Measurements from ENCODE around the gene CENPX. TPM values are rescaled to one million over a fixed set of nuclear protein-coding genes. Genes with fewer than 3 reads are reported as not detected.
A peak's percentile ranks its signal among the peaks of the same experiment; 100 is the strongest.

The CENPX gene
- total RNA-seq, 2 donors from 2014 or later, result 91.1 to 238 TPM

GRCh38 chr17:81993729-81994592 lies 28.7 kb downstream of the CENPX start:
- Histone ChIP-seq H3K9me3 (no peaks in the 10 kb centered on the region), H3K27ac (no peak overlapping the region), H3K27me3 (no peaks in the 10 kb centered on the region), H3K4me1 (peaks cover 14% of the 10 kb centered on the region), H3K36me3 (no peaks in the 10 kb centered on the region), H3K9ac (ENCODE audit: low read depth in 2 of 2, low read length in 2 of 2) (no peak overlapping the region), H3K4me3 (no peak overlapping the region)
- TF ChIP-seq CTCF (IDR thresholded peaks at IDR 0.05), result no peak
- no peak for DNase-seq
- intact Hi-C loops (cut with DNase I), result no loop called here

DNA sequence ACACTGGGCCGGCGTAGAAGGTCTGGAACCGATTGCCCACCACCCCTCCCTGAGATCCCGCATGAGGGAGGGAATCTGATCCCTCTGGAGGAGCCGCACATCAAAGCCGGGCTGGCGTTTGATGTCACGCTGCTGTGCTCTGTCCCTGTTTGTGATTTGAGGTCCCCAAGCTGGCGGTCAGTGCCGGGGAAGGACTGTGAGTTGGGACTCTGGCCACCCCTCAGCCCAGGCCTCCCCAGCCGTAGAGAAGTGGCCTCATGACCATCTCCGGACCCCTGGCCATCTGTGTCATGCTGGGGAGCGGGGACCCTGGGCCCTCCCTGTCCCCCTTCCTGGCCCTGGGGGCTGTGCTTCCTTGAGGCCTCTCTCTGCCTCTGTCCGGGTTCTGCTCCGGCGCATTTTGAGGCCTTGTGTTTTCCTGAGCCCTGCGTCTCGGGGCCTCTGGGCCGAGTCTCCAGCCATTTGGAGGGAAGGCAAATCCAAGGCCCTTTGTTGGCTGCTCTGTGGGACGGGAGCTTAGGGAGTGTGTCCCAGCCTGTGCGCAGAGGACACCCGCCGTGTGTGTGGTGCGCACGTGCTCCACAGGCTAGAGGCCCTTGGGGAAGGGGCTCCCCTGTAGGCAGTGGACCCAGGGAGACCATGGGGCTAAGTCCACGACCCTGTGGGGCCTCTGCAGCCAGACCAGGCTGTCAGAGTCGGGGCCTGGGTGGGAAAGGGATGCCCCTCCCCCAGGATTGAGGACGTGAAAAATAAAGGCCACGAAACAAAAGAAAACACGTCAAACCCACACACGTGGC lies 30.2 kb downstream of the CENPX start:
- intact Hi-C loops (cut with DNase I), result no loop called here
- Histone ChIP-seq H3K27me3 (no peaks in the 10 kb centered on the region), H3K4me3 (no peak overlapping the region), H3K4me1 (peaks cover 14% of the 10 kb centered on the region), H3K27ac (peak overlapping the region; percentile 36), H3K9ac (ENCODE audit: low read depth in 2 of 2, low read length in 2 of 2) (peak overlapping the region; percentile 30 to 58), H3K9me3 (no peaks in the 10 kb centered on the region), H3K36me3 (no peaks in the 10 kb centered on the region)
- no peak for DNase-seq
- no peak for TF ChIP-seq CTCF (IDR thresholded peaks at IDR 0.05)

GRCh38 chr17:81991684-81992305 lies 30.9 kb downstream of the CENPX start:
- Histone ChIP-seq H3K27me3 (no peaks in the 10 kb centered on the region), H3K27ac (peak overlapping the region; percentile 36), H3K9ac (ENCODE audit: low read depth in 2 of 2, low read length in 2 of 2) (peak overlapping the region; percentile 30 to 58), H3K36me3 (no peaks in the 10 kb centered on the region), H3K4me3 (no peak overlapping the region), H3K4me1 (peaks cover 14% of the 10 kb centered on the region), H3K9me3 (no peaks in the 10 kb centered on the region)
- DNase-seq, result peak; percentile 92
- intact Hi-C loops (cut with DNase I), result no loop called here
- no peak for TF ChIP-seq CTCF (IDR thresholded peaks at IDR 0.05)

DNA sequence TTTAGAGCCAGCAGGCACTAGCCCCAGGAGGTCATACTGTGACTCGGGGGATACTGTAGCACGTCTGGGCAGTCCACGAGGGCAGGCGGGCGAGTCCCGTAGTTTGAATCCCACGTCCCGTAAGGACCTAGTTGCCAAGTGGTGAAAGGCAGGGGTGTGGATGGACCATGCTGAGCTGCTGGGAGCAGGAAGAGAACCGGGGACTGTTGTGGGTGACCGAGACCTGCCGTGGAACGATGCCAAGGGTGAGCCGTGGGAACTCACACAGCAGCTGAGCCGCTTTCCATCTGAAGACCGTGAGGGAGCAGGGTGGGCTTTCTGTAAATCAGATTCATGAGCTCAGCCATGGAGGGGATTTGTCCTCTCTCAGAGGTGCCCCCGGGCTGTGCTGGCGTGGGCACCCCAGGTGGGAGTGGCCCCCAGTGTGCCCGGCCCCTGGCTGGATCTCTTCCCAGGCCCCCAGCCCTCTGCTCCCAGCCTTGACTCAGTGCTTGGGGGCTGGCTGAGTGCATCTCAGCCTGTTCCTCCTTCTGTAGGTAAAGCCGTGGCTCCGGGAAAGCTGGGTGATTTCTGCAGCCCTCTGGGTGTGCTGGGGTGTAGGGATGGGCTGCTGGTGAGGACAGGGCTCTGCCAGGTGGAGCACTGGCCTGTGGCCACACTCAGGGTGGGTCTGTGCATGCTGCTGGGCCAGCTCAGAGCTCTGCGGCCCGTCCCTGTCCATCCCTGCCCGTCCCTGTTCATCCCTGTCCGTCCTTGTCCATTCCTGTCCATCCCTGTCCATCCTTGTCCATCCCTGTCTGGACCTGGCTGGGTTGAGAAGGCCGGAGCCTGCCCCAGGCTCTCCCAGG lies 31.6 kb downstream of the CENPX start:
- TF ChIP-seq CTCF (IDR thresholded peaks at IDR 0.05), result no peak
- Histone ChIP-seq H3K9ac (ENCODE audit: low read depth in 2 of 2, low read length in 2 of 2) (peak overlapping the region in 1 of 2 donors; percentile 58), H3K9me3 (no peaks in the 10 kb centered on the region), H3K4me1 (peaks cover 14% of the 10 kb centered on the region), H3K4me3 (no peak overlapping the region), H3K27me3 (no peaks in the 10 kb centered on the region), H3K27ac (peak overlapping the region; percentile 36), H3K36me3 (peaks cover 3% of the 10 kb centered on the region)
- intact Hi-C loops (cut with DNase I), result no loop called here
- no peak for DNase-seq

All from colonic mucosa (tissue), 4 donors.